Measurements from ENCODE around the gene RALGPS1.

DNA sequence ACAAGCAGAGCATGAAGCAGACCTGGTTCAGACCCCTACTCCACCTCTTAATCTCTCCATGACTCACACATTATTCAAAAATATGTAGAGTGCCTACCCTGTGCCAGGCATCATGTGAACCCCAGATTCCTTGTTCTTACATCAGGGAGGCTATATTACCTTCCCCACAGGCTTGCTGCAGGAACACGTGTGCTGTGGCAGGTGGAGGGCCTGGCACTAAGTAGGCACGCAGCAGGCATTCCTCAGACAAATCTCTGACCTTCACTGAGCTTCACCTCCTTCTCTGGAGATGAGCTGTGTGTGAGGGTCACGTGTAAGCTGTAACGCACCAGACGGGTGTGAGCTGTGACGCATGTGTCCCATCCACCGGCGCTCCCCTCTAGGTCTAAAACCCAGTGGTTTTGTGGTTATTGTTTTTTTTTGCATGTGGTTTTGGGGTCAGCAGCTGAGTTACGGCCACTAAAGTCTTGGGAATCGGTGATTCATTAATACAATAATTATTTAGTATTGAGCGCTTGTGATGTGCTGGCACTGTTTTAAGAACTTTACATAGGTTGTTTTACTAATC, 177.5 kb downstream of the RALGPS1 start:
- TF ChIP-seq, protein P1, sequence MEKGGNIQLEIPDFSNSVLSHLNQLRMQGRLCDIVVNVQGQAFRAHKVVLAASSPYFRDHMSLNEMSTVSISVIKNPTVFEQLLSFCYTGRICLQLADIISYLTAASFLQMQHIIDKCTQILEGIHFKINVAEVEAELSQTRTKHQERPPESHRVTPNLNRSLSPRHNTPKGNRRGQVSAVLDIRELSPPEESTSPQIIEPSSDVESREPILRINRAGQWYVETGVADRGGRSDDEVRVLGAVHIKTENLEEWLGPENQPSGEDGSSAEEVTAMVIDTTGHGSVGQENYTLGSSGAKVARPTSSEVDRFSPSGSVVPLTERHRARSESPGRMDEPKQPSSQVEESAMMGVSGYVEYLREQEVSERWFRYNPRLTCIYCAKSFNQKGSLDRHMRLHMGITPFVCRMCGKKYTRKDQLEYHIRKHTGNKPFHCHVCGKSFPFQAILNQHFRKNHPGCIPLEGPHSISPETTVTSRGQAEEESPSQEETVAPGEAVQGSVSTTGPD (CRISPR knock-in tag; IDR thresholded peaks at IDR 0.05): no peak
- TF ChIP-seq, protein P2, sequence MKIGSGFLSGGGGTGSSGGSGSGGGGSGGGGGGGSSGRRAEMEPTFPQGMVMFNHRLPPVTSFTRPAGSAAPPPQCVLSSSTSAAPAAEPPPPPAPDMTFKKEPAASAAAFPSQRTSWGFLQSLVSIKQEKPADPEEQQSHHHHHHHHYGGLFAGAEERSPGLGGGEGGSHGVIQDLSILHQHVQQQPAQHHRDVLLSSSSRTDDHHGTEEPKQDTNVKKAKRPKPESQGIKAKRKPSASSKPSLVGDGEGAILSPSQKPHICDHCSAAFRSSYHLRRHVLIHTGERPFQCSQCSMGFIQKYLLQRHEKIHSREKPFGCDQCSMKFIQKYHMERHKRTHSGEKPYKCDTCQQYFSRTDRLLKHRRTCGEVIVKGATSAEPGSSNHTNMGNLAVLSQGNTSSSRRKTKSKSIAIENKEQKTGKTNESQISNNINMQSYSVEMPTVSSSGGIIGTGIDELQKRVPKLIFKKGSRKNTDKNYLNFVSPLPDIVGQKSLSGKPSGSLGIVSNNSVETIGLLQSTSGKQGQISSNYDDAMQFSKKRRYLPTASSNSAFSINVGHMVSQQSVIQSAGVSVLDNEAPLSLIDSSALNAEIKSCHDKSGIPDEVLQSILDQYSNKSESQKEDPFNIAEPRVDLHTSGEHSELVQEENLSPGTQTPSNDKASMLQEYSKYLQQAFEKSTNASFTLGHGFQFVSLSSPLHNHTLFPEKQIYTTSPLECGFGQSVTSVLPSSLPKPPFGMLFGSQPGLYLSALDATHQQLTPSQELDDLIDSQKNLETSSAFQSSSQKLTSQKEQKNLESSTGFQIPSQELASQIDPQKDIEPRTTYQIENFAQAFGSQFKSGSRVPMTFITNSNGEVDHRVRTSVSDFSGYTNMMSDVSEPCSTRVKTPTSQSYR (CRISPR knock-in tag; IDR thresholded peaks at IDR 0.05; ENCODE audit: borderline replicate concordance): no peak
- TF ChIP-seq ZNF879 (CRISPR knock-in tag; IDR thresholded peaks at IDR 0.05) (no peak), ZMYM4 (CRISPR knock-in tag; IDR thresholded peaks at IDR 0.05) (no peak), BRCA1 (CRISPR knock-in tag; IDR thresholded peaks at IDR 0.05) (no peak)
- TF ChIP-seq, protein P3, sequence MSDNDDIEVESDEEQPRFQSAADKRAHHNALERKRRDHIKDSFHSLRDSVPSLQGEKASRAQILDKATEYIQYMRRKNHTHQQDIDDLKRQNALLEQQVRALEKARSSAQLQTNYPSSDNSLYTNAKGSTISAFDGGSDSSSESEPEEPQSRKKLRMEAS (IDR thresholded peaks at IDR 0.05): no peak

All from HepG2 (cell line).